NCI-H524 treated with DMSO at 0.1 percent for 48 hours (cell line): ENCODE results near the gene ANKRD33.

Experiments
- DNase-seq: peaks from one replicate; lab custom pipeline; 2025; lab: John Stamatoyannopoulos, UW

The ANKRD33 gene

GRCh38 chr12:51917746-51918453 lies 30.0 kb downstream of the ANKRD33 start:
- DNase-seq = no peak

- no peak for DNase-seq
Measured at GRCh38 chr12:51920046-51920445, 32.1 kb downstream of the ANKRD33 start.

- peak; percentile 26 for DNase-seq
Measured at GRCh38 chr12:51921017-51921725, 33.3 kb downstream of the ANKRD33 start.

- DNase-seq = no peak
Measured at GRCh38 chr12:51922146-51922545, 34.2 kb downstream of the ANKRD33 start.

DNA sequence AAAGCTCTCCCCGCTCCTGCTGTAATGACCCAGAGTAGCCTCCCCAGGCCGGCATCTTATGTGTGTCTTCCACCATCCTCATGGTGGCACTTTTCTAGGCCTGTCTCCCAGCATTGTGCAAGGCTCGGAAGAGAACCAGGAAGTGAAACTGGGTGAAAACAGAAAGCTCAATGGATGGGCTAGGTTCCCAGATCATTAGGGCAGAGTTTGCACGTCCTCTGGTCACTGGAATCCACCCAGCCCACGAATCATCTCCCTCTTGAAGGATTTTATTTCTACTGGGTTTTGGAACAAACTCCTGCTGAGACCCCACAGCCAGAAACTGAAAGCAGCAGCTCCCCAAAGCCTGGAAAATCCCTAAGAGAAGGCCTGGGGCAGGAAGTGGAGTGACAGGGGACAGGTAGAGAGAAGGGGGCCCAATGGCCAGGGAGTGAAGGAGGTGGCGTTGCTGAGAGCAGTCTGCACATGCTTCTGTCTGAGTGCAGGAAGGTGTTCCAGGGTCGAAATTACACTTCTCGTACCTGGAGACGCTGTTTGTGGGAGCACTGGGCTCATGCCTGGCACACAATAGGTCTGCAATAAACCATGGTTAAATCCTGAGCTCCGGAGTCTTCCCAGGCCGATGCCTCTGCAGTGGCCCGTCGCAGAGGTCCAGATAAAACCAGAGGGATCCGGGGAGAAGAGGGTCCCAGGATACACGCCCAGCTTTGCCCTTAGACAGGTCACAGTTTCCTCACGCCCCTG lies 35.0 kb downstream of the ANKRD33 start:
- no peak for DNase-seq

GRCh38 chr12:51923506-51924365 lies 35.8 kb downstream of the ANKRD33 start:
- DNase-seq = no peak

GRCh38 chr12:51924551-51925319 lies 36.8 kb downstream of the ANKRD33 start:
- no peak for DNase-seq

- DNase-seq = no peak
Measured at GRCh38 chr12:51925346-51926063, 37.6 kb downstream of the ANKRD33 start.

GRCh38 chr12:51926064-51926632 lies 38.2 kb downstream of the ANKRD33 start:
- DNase-seq = no peak

DNA sequence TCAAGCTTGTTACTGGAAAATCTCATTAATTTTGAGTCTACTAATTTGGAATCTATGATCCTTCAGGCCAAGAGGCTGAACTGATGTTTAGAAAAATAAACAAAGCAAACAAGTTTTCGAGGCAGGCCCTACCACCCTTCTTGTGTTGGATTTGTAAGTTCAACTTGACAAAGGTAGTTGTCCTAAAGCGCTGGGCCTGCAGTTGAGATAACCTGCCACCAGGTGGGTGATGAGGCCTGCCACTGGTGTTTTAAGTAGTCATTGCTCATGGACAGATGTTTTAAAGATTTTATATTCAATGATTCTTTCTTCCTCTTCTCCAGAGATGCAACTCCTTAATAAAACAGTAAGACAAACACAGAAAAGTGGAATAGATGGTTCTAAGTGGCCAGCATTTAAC lies 38.8 kb downstream of the ANKRD33 start:
- DNase-seq = no peak

GRCh38 chr12:51932218-51933076 lies 44.5 kb downstream of the ANKRD33 start:
- no peak for DNase-seq

- no peak for DNase-seq
Measured at GRCh38 chr12:51934080-51934479, 46.2 kb downstream of the ANKRD33 start.

GRCh38 chr12:51937926-51938325 lies 50.0 kb downstream of the ANKRD33 start:
- DNase-seq = peak; percentile 40

GRCh38 chr12:51938726-51939125 lies 50.8 kb downstream of the ANKRD33 start:
- no peak for DNase-seq

DNA sequence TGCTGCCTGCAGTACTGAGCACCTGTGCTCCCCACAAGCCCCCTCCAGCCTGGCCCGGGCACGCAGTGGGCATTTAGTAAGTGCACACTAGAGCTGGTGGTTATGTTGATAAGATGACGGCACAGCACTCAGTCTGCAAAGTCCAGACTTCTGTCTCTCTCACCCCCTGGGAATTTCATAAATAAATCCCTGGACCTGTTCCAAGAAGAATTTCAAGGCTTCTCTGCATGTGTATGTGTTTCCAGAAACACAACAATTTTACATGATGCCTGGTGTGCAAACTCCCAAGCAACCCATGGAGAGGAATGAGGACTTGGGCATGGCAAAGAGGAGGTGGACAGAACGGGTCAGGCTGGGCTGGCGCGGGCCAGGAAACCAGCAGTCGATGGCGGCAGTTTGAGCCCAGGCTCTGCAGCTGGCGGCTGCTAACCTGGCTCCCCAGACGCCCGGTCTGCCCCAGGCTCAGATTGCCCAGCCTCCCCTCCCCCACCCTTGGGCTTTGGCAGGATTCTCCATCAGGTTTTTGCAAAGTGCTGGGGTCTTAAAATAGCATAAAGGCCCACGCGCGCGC lies 53.2 kb downstream of the ANKRD33 start:
- peak; percentile 16 for DNase-seq
